Fibroblast of villous mesenchyme (primary cell): ENCODE data around the gene SLC12A8. TPM values are rescaled to one million over a fixed set of nuclear protein-coding genes. Genes with fewer than 3 reads are reported as not detected.

Source experiments
- DNase-seq: peaks from one replicate; pipeline ENCODE4 v3.0.0-alpha.2; 2010; ENCODE audit warnings: low read depth
- H3K4me3 ChIP-seq: 2 replicates; pipeline ENCODE4 v1.5.1; 2011; ENCODE audit warnings: low read depth, mild to moderate bottlenecking, low read length
- total RNA-seq: library from RNA; depleted of rRNA; stranded (reverse); fragments of >200 nt; gene quantifications from 2 replicates; pipeline ENCODE4 v1.2.3, GENCODE V29; 2012
- TF ChIP-seq, protein P1 (sequence below): IDR thresholded peaks from 2 replicates; pipeline ENCODE4 v1.5.1; 2012; ENCODE audit warnings: low read depth, mild to moderate bottlenecking, low read length; ENCODE audit not compliant: insufficient read depth

Gene SLC12A8
- total RNA-seq, 1 donor = 37.6 TPM

DNA sequence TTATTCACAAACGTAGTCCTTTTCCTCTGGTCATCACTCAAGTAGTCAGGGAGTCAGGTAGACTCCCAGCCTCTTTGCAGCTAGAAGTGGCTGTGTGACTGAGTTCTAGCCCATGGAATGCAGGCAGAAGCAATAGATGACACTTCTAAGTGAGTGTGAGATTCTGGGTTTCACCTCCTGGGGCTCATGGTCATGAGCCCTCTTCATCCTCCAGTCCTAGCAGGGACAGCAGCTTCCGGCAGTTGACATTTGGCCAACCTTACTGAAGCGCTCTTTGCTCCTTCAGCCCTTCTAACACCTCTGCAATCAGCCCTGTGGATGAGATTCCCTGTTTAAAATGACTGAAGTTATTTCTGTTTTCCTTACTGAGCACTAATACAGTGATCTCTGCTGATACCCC lies 21.8 kb downstream of the SLC12A8 start:
- DNase-seq = no peak
- H3K4me3 ChIP-seq = no peak overlapping the region
- TF ChIP-seq, protein P1, sequence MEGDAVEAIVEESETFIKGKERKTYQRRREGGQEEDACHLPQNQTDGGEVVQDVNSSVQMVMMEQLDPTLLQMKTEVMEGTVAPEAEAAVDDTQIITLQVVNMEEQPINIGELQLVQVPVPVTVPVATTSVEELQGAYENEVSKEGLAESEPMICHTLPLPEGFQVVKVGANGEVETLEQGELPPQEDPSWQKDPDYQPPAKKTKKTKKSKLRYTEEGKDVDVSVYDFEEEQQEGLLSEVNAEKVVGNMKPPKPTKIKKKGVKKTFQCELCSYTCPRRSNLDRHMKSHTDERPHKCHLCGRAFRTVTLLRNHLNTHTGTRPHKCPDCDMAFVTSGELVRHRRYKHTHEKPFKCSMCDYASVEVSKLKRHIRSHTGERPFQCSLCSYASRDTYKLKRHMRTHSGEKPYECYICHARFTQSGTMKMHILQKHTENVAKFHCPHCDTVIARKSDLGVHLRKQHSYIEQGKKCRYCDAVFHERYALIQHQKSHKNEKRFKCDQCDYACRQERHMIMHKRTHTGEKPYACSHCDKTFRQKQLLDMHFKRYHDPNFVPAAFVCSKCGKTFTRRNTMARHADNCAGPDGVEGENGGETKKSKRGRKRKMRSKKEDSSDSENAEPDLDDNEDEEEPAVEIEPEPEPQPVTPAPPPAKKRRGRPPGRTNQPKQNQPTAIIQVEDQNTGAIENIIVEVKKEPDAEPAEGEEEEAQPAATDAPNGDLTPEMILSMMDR = no peak

DNA sequence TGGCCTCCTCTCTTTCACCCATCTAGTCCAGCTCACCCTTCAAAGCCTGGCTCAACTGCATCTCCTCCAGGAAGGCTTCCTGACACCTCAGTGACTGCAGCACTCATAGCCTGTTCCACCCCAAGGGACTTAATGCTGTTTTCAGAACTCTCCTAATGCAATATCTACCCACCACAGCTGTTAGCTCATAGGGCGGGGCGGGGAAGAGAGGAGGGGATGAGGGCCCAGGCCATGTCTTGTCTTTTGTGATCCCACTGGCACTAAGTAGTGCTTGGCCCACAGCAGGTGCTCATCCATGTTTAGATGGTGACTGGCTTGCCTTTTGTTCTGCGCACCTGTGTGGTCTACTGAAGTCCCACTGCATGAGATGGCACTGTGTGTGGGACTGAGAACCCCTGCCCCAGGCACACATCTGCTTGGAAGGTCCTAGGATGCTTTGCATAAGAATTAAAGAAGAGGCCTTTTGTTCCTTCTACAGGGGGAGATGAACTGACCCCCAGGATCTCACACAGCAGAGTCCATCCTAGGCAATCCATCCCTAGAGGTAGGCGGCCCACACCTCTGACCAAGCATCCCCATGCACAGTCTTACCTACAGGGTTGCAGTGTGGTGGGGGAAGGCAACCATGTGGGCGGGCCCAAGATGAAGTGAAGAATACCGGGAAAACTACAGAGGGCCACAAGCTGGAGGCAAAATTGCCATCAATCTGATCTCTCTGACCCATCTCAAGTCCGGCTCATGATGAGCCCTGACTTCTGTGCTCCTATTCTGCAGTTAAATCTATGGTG lies 23.0 kb downstream of the SLC12A8 start:
- TF ChIP-seq, protein P1 = no peak
- no peak for DNase-seq
- no peak overlapping the region for H3K4me3 ChIP-seq

DNA sequence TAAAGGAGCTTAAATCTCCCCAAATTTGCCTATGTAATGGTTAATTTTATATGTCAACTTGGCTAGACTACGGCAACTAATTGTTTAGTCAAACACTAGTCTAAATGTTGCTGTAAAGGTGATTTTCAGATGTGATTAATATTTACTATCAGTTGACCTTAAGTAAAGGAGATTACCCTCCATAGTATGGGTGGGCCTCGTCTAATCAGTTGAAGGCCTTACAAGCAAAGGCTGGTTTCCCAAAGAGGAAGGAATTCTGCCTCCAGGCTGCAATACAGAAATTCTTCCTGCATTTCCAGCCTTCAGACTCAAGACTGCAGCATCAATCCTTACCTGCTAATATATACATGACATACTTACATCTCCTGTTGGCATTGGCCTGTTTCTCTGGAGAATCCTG lies 23.6 kb downstream of the SLC12A8 start:
- TF ChIP-seq, protein P1 = no peak
- DNase-seq = no peak

DNA sequence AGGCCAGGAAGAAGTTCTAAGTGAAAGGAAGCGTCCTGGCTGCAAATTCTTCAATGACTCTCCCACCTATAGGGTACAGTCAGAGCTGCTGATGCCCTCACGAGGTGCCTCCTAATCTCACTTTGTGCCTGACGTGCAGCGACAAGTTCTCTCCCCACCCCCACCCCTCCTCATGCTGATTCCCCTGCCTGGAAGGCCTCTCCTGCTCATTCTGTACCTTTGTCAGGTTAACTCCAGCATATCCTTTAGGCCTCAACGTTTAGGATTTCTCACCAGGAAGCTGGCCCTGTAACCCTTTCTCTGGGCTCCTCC lies 25.0 kb downstream of the SLC12A8 start:
- TF ChIP-seq, protein P1 = no peak
- DNase-seq = no peak
- no peak overlapping the region for H3K4me3 ChIP-seq

More for the DNA sequence above, 23.6 kb downstream of the SLC12A8 start:
- H3K4me3 ChIP-seq = no peak overlapping the region

DNA sequence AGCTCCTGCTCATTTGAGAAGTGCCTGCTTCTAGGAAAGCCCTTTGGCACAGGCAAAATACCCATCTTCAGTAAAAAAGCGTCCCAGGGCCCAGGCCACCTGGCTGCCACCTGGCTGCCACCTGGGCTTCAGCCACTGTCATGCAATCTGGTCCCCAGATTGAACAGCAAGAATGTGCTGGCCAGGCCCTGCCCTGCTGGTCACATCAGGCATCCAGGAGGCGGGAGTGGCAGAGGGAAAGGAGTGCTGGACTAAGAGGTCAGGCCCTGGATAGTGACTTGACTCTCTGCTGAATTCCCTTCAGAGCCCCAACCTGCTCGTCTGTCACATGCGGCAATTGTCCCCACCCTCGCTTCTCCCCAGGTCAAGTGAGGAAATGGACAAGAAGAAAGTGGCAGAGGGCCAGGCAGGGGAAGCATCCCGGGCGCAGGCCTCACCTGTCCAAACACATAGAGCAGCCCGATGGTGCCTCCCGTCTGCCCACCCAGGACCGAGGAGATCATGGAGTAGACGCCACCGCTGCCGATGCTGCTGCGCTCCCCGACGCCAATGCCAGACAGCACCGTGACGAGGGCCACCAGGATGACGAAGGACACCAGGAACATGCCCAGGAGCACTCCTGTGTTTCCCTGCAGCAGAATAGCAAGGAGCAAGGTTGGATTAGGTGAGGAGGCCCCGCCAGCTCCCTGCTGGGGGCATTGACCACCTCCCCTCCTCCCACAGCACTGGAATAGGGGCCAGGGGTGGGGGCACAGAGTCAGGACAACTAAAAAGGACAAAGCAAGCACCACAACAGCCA lies 25.5 kb downstream of the SLC12A8 start:
- TF ChIP-seq, protein P1 = peak; percentile 1
- H3K4me3 ChIP-seq = no peak overlapping the region
- DNase-seq = no peak

DNA sequence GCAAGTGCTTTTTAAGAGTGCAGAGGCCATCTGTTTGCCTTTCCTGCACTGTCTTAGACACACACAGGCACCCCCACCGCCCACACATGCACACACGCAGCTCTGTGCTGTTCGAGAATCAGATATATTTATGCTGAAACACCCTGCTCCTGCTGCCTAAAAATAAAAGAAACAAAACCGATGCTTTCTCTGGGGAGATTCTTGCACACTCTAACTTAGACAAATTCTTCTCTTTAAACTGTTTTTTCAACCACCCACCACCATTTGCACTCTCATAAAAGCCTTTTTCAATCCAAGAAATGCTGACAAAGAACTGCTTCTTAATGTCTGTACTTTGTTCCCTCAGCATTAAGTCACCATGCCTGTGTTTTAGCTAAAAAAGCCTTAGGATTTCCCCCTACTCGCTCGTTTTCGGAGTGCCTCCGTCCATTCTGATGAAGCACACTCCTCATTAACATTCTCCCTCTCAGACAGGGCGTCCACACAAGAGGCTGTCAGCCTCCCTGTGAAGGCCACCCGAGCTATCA lies 26.2 kb downstream of the SLC12A8 start:
- TF ChIP-seq, protein P1 = peak; percentile 2
- DNase-seq = peak; percentile 49
- no peak overlapping the region for H3K4me3 ChIP-seq
